Liver (tissue), 9 donors: Measurements from ENCODE around the gene HTR6. TPM values are rescaled to one million over a fixed set of nuclear protein-coding genes. Genes with fewer than 3 reads are reported as not detected.

Source experiments
- DNase-seq: peaks from one replicate; pipeline ENCODE4 v3.0.0-alpha.2; 2017; ENCODE audit warnings: low spot score
- H3K27ac ChIP-seq, 2 donors: one replicate each; pipeline ENCODE4 v1.7.0; 2013; ENCODE audit warnings: inconsistent platforms in 2 of 2, low read length in 2 of 2, control low read depth in 1 of 2, low read depth in 1 of 2, mild to moderate bottlenecking in 1 of 2
- H3K27me3 ChIP-seq, 4 donors: one replicate each; pipeline versions ENCODE4 v1.6.1 to v1.7.0; 2013; ENCODE audit warnings: low read length in 3 of 4, inconsistent platforms in 1 of 4, mild to moderate bottlenecking in 1 of 4, moderate library complexity in 1 of 4; ENCODE audit not compliant: control insufficient read depth in 4 of 4, insufficient read depth in 4 of 4
- H3K36me3 ChIP-seq, 4 donors: one replicate each; pipeline versions ENCODE4 v1.6.1 to v1.7.0; 2013; ENCODE audit warnings: low read length in 3 of 4, mild to moderate bottlenecking in 3 of 4, low read depth in 1 of 4, moderate library complexity in 1 of 4; ENCODE audit not compliant: control insufficient read depth in 4 of 4, insufficient read depth in 3 of 4
- H3K4me1 ChIP-seq, 4 donors: one replicate each; pipeline versions ENCODE4 v1.6.1 to v1.7.0; 2013; ENCODE audit warnings: low read length in 3 of 4, mild to moderate bottlenecking in 3 of 4, moderate library complexity in 1 of 4; ENCODE audit not compliant: control insufficient read depth in 4 of 4, insufficient read depth in 4 of 4
- H3K4me3 ChIP-seq, 3 donors: one replicate each; pipeline versions ENCODE4 v1.6.1 to v1.7.0; 2013; ENCODE audit warnings: low read length in 3 of 3, control low read depth in 1 of 3, low read depth in 1 of 3, mild to moderate bottlenecking in 1 of 3
- H3K9ac ChIP-seq, 2 donors: one replicate each; pipeline ENCODE4 v1.7.0; 2013; ENCODE audit warnings: low read length in 2 of 2, mild to moderate bottlenecking in 2 of 2, moderate library complexity in 2 of 2, control low read depth in 1 of 2, low read depth in 1 of 2
- H3K9me3 ChIP-seq, 4 donors: one replicate each; pipeline versions ENCODE4 v1.6.1 to v1.7.0; 2013; ENCODE audit warnings: low read length in 3 of 4; ENCODE audit not compliant: control insufficient read depth in 4 of 4
- CTCF ChIP-seq: fragments of 150-350 bp; IDR thresholded peaks from 2 replicates; pipeline ENCODE4 v1.5.1; 2017; ENCODE audit warnings: improper control_type of control experiment, low read depth, low read length; ENCODE audit not compliant: missing input control
- EGR1 ChIP-seq, 2 donors: IDR thresholded peaks; 2 replicates each; pipeline ENCODE4 v1.6.1; 2016 to 2018; ENCODE audit warnings: antibody characterized with exemption in 2 of 2, low read depth in 2 of 2
- FOXA1 ChIP-seq: IDR thresholded peaks from 2 replicates; pipeline ENCODE4 v1.6.1; 2016; ENCODE audit warnings: antibody characterized with exemption
- FOXA2 ChIP-seq: IDR thresholded peaks from 2 replicates; pipeline ENCODE4 v1.6.1; 2016; ENCODE audit warnings: antibody characterized with exemption
- GABPA ChIP-seq, 2 donors: IDR thresholded peaks in 1 of 2; conservative IDR thresholded peaks in 1 of 2; 2 replicates each; pipeline ENCODE4 v1.6.1; 2016; ENCODE audit warnings: antibody characterized with exemption in 2 of 2, mild to moderate bottlenecking in 1 of 2, moderate library complexity in 1 of 2
- HNF4A ChIP-seq, 2 donors: conservative IDR thresholded peaks; 2 replicates each; pipeline ENCODE4 v1.6.1; 2016; ENCODE audit warnings: antibody characterized with exemption in 2 of 2, mild to moderate bottlenecking in 2 of 2
- HNF4G ChIP-seq: IDR thresholded peaks from 2 replicates; pipeline ENCODE4 v1.6.1; 2016; ENCODE audit warnings: antibody characterized with exemption
- JUND ChIP-seq, 2 donors: IDR thresholded peaks; 2 replicates each; pipeline ENCODE4 v1.6.1; 2016; ENCODE audit warnings: antibody characterized with exemption in 2 of 2
- NR2F2 ChIP-seq: IDR thresholded peaks from 2 replicates; pipeline ENCODE4 v1.6.1; 2016; ENCODE audit warnings: antibody characterized with exemption
- RAD21 ChIP-seq, 2 donors: IDR thresholded peaks; 2 replicates each; pipeline ENCODE4 v1.6.1; 2016; ENCODE audit warnings: antibody characterized with exemption in 2 of 2, mild to moderate bottlenecking in 2 of 2
- REST ChIP-seq: IDR thresholded peaks from 2 replicates; pipeline ENCODE4 v1.6.1; 2016; ENCODE audit warnings: antibody characterized with exemption, mild to moderate bottlenecking
- RXRA ChIP-seq, 2 donors: IDR thresholded peaks; 2 replicates each; pipeline ENCODE4 v1.6.1; 2017 to 2018; ENCODE audit warnings: antibody characterized with exemption in 2 of 2, mild to moderate bottlenecking in 1 of 2
- TAF1 ChIP-seq: conservative IDR thresholded peaks from 2 replicates; pipeline ENCODE4 v1.6.1; 2016; ENCODE audit warnings: antibody characterized with exemption, mild to moderate bottlenecking
- YY1 ChIP-seq: IDR thresholded peaks from 2 replicates; pipeline ENCODE4 v1.6.1; 2016; ENCODE audit warnings: antibody characterized with exemption, mild to moderate bottlenecking
- WGBS: extraction: QIAGEN DNeasy Blood & Tissue Kit; methylation state at CpG from one replicate; pipeline ENCODE4 v1.1.7; 2013; 5-methylcytosine and 5-hydroxymethylcytosine counted together
- polyA plus RNA-seq, 2 donors: library from polyadenylated mRNA; stranded (reverse) in 1 of 2; unstranded in 1 of 2; fragments of 200-250 nt in 1 of 2; fragments of >200 nt in 1 of 2; fragmentation: Nextera tagmentation in 1 of 2; extraction: Ambion mirVana in 1 of 2; gene quantifications; one replicate each; pipeline versions ENCODE4 v1.2.1 to v1.2.3, GENCODE V29; 2013 to 2015
- total RNA-seq, 2 donors: library from RNA; depleted of rRNA; stranded (reverse); fragments of >200 nt; gene quantifications; one replicate each; pipeline ENCODE4 v1.2.3, GENCODE V29; 2014
- TF ChIP-seq, protein P1 (sequence below): IDR thresholded peaks from 2 replicates; pipeline ENCODE4 v1.6.1; 2016; ENCODE audit warnings: antibody characterized with exemption
- TF ChIP-seq, protein P2 (sequence below): IDR thresholded peaks from 2 replicates; pipeline ENCODE4 v1.6.1; 2016; ENCODE audit warnings: antibody characterized with exemption
- TF ChIP-seq, protein P3 (sequence below): IDR thresholded peaks from 2 replicates; pipeline ENCODE4 v1.6.1; 2016; ENCODE audit warnings: antibody characterized with exemption
- donor health status: healthy.
- donor health status: healthy.
- donor health status: healthy.
- donor health status: healthy.
- donor health status: healthy.

The HTR6 gene
- total and polyA plus RNA-seq, 4 donors, result not detected

DNA sequence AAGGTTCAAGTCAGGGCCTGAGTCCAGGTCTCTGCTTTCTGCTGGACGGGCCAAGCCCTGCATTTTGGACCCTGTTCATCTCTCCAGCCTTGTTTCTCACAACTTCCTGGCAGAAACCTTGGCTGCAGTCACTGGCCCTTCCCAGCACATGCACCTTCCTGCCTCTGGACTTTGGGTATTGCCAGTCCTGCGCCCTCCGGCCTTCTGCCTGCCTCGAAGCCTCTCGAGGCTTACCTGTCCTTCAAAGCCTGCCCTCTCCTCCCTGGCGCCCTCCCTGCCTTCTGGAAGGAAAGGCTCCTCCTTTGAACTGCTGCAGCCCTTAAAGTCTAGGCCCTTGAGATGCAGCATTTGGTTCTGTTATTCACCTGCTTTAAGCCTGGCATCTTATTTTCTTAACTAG lies 52.8 kb downstream of the HTR6 start:
- H3K4me1 ChIP-seq, result no peaks in the 10 kb centered on the region
- no peak for TF ChIP-seq TAF1
- TF ChIP-seq HNF4G, result no peak
- no peak overlapping the region for H3K4me3 ChIP-seq
- peaks cover 0 to 2% (median under 1%) of the 10 kb centered on the region in 4 donors for H3K36me3 ChIP-seq
- H3K9me3 ChIP-seq, result no peaks in the 10 kb centered on the region
- 92% methylated on average over 6 of the region's 6 CpGs for WGBS
- H3K27ac ChIP-seq, result no peak overlapping the region
- no peak overlapping the region for H3K9ac ChIP-seq
- H3K27me3 ChIP-seq, result no peaks in the 10 kb centered on the region
- no peak for DNase-seq

DNA sequence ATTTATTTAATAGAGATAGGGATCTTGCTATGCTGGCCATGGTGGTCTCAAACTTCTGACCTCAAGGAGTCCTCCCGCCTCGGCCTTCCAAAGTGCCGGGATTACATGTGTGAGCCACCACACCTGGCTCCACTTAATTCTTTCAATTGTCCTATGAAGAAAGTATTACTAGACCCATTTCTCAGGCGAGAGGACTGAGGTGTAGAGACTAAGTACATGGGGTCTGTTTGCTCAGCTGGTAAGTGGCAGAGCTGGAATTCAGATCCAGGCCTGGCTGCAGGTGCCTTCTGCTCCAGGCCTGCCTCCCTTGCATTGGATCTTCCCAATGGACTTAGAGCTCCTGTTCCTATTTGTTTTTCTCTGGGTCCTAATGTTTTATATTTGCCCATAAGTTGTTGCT lies 55.5 kb downstream of the HTR6 start:
- no peak overlapping the region for H3K4me3 ChIP-seq
- no peak overlapping the region for H3K27ac ChIP-seq
- H3K9me3 ChIP-seq, result no peaks in the 10 kb centered on the region
- 98% methylated on average over 4 of the region's 4 CpGs for WGBS
- no peak overlapping the region for H3K9ac ChIP-seq
- H3K36me3 ChIP-seq, result peaks cover 0 to 13% (median 1%) of the 10 kb centered on the region in 4 donors
- DNase-seq, result no peak
- TF ChIP-seq FOXA1 (no peak), JUND (IDR thresholded peaks at IDR 0.05) (no peak), HNF4G (no peak), HNF4A (conservative IDR thresholded peaks at IDR 0.05) (no peak), REST (no peak), EGR1 (IDR thresholded peaks at IDR 0.05; ENCODE audit: low read depth in 2 of 2) (no peak), TAF1 (no peak)
- TF ChIP-seq, protein P1, sequence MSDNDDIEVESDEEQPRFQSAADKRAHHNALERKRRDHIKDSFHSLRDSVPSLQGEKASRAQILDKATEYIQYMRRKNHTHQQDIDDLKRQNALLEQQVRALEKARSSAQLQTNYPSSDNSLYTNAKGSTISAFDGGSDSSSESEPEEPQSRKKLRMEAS, result no peak
- H3K4me1 ChIP-seq, result no peaks in the 10 kb centered on the region
- H3K27me3 ChIP-seq, result no peaks in the 10 kb centered on the region

DNA sequence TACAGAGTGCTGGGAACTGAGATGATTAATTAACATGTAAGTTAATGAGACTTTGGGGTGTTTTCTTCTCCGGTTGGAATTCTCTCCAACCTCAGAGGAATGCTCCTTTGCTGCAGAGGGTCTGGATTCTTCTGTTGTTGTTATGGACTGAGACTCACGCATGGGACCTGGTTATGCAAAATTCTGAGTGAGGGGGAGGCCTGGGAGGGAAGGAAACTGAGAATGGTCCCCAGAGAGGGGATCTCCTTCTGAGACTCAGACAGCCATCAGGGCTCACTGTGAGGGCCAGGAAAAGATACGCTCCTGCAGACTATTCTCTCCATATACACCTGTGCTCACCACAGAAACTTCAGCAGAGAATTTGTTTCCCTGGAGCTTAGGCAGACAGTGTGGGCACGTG lies 56.3 kb downstream of the HTR6 start:
- 93% methylated on average over 4 of the region's 4 CpGs for WGBS
- Histone ChIP-seq H3K9me3 (no peaks in the 10 kb centered on the region), H3K27me3 (no peaks in the 10 kb centered on the region), H3K27ac (no peak overlapping the region), H3K9ac (no peak overlapping the region), H3K4me3 (no peak overlapping the region), H3K36me3 (peaks cover 0 to 18% (median 1%) of the 10 kb centered on the region in 4 donors), H3K4me1 (no peaks in the 10 kb centered on the region)
- DNase-seq, result no peak
- TF ChIP-seq CTCF (no peak), TAF1 (no peak), NR2F2 (no peak), YY1 (no peak), HNF4A (conservative IDR thresholded peaks at IDR 0.05) (no peak), GABPA (IDR thresholded peaks at IDR 0.05 in 1 of 2, conservative IDR thresholded peaks at IDR 0.05 in 1 of 2) (no peak), FOXA2 (no peak), RAD21 (IDR thresholded peaks at IDR 0.05) (no peak), RXRA (IDR thresholded peaks at IDR 0.05) (no peak), FOXA1 (no peak), EGR1 (IDR thresholded peaks at IDR 0.05; ENCODE audit: low read depth in 2 of 2) (no peak), JUND (IDR thresholded peaks at IDR 0.05) (no peak)
- TF ChIP-seq, protein P2, sequence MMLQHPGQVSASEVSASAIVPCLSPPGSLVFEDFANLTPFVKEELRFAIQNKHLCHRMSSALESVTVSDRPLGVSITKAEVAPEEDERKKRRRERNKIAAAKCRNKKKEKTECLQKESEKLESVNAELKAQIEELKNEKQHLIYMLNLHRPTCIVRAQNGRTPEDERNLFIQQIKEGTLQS, result no peak
- TF ChIP-seq, protein P3, sequence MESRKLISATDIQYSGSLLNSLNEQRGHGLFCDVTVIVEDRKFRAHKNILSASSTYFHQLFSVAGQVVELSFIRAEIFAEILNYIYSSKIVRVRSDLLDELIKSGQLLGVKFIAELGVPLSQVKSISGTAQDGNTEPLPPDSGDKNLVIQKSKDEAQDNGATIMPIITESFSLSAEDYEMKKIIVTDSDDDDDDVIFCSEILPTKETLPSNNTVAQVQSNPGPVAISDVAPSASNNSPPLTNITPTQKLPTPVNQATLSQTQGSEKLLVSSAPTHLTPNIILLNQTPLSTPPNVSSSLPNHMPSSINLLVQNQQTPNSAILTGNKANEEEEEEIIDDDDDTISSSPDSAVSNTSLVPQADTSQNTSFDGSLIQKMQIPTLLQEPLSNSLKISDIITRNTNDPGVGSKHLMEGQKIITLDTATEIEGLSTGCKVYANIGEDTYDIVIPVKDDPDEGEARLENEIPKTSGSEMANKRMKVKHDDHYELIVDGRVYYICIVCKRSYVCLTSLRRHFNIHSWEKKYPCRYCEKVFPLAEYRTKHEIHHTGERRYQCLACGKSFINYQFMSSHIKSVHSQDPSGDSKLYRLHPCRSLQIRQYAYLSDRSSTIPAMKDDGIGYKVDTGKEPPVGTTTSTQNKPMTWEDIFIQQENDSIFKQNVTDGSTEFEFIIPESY, result no peak
- TF ChIP-seq, protein P1, result no peak
